ENCODE data around the gene TMEM150B. TPM values are rescaled to one million over a fixed set of nuclear protein-coding genes. Genes with fewer than 3 reads are reported as not detected.

TMEM150B gene
- total and polyA plus RNA-seq, 12 donors = 0.38 to 6.5 (median 0.61) TPM; not detected in 4

DNA sequence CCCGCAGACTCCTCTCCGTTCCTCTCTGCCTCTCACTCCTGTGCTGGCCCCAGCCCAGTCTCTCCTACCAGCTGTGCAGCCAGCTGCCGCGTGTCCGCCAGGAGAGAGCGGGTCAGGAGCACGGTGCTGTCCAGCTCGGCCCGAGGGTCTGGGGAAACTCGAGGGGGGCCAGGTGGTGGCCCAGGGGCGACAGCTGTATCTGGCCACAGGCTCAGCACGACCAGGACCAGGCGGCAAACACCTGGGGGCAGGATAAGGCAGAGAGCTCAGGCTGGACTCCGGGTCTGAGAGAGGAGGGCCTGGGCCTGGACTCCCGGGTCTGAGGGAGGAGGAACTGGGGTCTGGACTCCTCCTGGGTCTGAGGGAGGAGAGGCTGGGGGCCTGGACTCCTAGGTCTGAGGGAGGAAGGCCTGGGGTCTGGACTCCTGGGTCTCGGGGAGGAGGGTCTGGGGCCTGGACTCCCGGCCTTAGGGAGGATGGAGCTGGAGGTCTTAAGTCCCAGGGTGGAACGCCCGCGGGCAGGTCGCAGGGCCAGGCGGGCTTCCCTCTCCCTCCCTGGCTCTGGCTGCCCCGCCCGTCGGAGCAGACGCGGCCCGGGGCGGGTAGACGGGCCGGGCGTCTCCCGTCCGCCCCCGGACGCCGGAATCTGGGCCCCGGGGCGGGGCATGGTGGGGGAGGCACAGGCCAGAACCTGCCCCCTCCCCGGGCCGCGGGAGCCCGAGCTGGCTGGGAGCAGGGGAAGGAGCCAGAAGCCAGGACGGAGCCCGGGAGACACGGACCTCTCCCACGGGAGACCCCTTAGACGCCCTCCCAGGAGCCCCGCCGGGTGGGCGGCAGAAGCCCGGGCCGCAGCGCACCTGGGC lies 43.8 kb upstream of the TMEM150B start:
- 9% methylated on average over 39 to 54 of the region's 54 CpGs for WGBS, 2 donors
- Histone ChIP-seq H3K27me3 (peaks cover 22 to 75% (median 67%) of the 10 kb centered on the region in 7 donors), H3K4me3 (peak overlapping the region in 4 of 10 donors; percentile 20 to 30 (median 26)), H3K27ac (no peak overlapping the region), H3K36me3 (no peaks in the 10 kb centered on the region), H3K4me1 (peaks cover 3 to 18% (median 10%) of the 10 kb centered on the region in 9 donors), H3K9me3 (no peaks in the 10 kb centered on the region)
- TF ChIP-seq, protein P1, sequence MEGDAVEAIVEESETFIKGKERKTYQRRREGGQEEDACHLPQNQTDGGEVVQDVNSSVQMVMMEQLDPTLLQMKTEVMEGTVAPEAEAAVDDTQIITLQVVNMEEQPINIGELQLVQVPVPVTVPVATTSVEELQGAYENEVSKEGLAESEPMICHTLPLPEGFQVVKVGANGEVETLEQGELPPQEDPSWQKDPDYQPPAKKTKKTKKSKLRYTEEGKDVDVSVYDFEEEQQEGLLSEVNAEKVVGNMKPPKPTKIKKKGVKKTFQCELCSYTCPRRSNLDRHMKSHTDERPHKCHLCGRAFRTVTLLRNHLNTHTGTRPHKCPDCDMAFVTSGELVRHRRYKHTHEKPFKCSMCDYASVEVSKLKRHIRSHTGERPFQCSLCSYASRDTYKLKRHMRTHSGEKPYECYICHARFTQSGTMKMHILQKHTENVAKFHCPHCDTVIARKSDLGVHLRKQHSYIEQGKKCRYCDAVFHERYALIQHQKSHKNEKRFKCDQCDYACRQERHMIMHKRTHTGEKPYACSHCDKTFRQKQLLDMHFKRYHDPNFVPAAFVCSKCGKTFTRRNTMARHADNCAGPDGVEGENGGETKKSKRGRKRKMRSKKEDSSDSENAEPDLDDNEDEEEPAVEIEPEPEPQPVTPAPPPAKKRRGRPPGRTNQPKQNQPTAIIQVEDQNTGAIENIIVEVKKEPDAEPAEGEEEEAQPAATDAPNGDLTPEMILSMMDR (IDR thresholded peaks at IDR 0.05) = no peak
- intact Hi-C loops (cut with DNase I) = no loop called here
- peak in 7 of 8 donors; percentile 46 to 78 (median 57) for ATAC-seq
- DNase-seq = no peak

DNA sequence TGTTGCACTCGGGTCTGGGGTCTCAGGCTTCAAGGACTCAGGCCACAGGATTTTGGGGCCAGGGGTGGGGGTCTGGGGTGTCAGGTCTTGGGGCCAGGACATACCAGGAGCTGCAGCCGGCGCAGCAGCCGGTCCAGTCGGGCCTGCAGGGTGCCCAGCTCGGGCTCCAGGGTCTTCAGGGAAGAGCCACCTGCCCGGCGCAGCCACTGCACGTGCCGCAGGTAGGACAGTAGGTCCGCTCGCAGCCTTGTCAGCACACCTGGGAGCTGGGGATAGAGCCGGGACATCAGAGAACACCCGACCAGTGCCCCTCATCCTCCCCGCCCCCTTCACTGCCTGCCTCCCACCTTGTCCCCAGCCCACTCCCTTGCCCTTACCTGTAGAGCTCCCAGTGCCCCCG lies 43.0 kb upstream of the TMEM150B start:
- no peak for ATAC-seq
- WGBS, 2 donors = 81 to 88% methylated on average over 16 of the region's 16 CpGs
- DNase-seq = no peak
- TF ChIP-seq, protein P1 (IDR thresholded peaks at IDR 0.05) = no peak
- no peak overlapping the region for H3K4me3 ChIP-seq
- no peaks in the 10 kb centered on the region for H3K9me3 ChIP-seq
- intact Hi-C loops (cut with DNase I) = no loop called here
- H3K27ac ChIP-seq = no peak overlapping the region
- H3K36me3 ChIP-seq = no peaks in the 10 kb centered on the region
- peaks cover 22 to 70% (median 62%) of the 10 kb centered on the region in 7 donors for H3K27me3 ChIP-seq
- peaks cover 3 to 17% (median 8%) of the 10 kb centered on the region in 9 donors for H3K4me1 ChIP-seq

DNA sequence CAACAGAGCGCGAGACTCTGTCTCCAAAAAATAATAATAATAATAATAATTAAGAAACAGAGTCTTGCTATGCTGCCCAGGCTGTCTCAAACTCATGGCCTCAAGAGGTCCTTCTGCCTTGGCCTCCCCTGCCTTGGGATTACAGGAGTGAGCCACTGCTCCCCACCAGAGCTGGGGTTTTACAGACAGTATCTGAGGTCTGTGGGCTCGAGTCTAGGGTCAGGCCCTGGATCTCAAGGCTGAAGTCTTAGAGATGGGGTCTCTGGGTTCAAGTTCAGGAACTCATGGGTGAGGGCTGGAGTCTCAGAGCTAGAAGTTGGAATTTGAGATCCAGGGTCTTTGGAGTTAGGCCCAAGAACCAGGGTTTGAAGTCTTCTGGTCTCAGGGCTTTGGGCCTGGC lies 41.6 kb upstream of the TMEM150B start:
- Histone ChIP-seq H3K9me3 (no peaks in the 10 kb centered on the region), H3K4me3 (no peak overlapping the region), H3K4me1 (peaks cover 3 to 17% (median 8%) of the 10 kb centered on the region in 9 donors), H3K36me3 (no peaks in the 10 kb centered on the region), H3K27ac (no peak overlapping the region), H3K27me3 (peaks cover 22 to 65% (median 50%) of the 10 kb centered on the region in 7 donors)
- TF ChIP-seq, protein P1 (IDR thresholded peaks at IDR 0.05) = no peak
- WGBS, 2 donors = 79 to 81% methylated on average over 3 of the region's 3 CpGs
- ATAC-seq (no peak), DNase-seq (no peak)
- intact Hi-C loops (cut with DNase I) = no loop called here

DNA sequence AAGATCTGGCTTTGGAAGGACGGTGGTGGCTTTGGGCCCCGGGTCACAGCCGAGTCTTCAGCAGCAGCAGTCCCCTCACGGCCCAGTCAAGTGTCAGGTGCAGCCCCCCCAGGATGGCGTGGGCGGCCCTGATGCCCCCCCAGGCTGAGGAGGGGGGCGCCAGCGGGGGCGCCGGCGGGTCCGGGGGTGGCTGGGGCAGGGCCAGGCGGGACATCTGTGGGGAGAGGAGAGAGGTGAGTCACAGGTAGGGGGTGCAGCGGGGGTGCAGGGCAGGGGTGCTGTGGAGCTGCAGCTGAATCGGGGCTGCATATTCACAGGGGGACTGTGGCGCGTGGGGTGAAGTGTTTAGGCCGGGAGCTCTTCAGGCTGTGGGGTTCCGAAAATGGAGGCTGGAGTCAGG lies 40.8 kb upstream of the TMEM150B start:
- intact Hi-C loops (cut with DNase I) = no loop called here
- H3K4me3 ChIP-seq = no peak overlapping the region
- TF ChIP-seq, protein P1 (IDR thresholded peaks at IDR 0.05) = no peak
- H3K27ac ChIP-seq = no peak overlapping the region
- H3K9me3 ChIP-seq = no peaks in the 10 kb centered on the region
- H3K27me3 ChIP-seq = peaks cover 22 to 61% (median 42%) of the 10 kb centered on the region in 7 donors
- WGBS, 2 donors = 71 to 73% methylated on average over 19 of the region's 19 CpGs
- ATAC-seq (no peak), DNase-seq (no peak)
- no peaks in the 10 kb centered on the region for H3K36me3 ChIP-seq
- peaks cover 3 to 17% (median 8%) of the 10 kb centered on the region in 9 donors for H3K4me1 ChIP-seq

Measured in heart right ventricle (tissue), 16 donors.